Activated CD4-positive, CD25-positive, alpha-beta regulatory T cell (primary cell): ENCODE data around the gene TEN1.
"Not testable (repeated sequence)": the region's sequence is repeated elsewhere in the genome, so short reads cannot be mapped to it uniquely, and the experiment has no call there.

Experiments
- DNase-seq, 4 experiments: peaks; one replicate each; lab custom pipeline; 2025; lab: John Stamatoyannopoulos, UW

The TEN1 gene

GRCh38 chr17:76025294-76025693, 46.3 kb downstream of the TEN1 start:
- DNase-seq = no peak

GRCh38 chr17:76026714-76027158, 47.7 kb downstream of the TEN1 start:
- no peak for DNase-seq

GRCh38 chr17:76027159-76027839, 48.3 kb downstream of the TEN1 start, which contains the start of gene EVPL:
Gene EVPL, minus strand, starts transcription at chr17:76027306. Its CDS starts 108 bp downstream, at chr17:76027198.
- DNase-seq = no peak

- no peak for DNase-seq
These were observed 53.2 kb downstream of the TEN1 start for GRCh38 chr17:76032073-76032779.

GRCh38 chr17:76032780-76033108, 53.7 kb downstream of the TEN1 start:
- DNase-seq = no peak

GRCh38 chr17:76033139-76033538, 54.1 kb downstream of the TEN1 start:
- DNase-seq = no peak

- DNase-seq = no peak
These were observed 55.6 kb downstream of the TEN1 start for GRCh38 chr17:76034428-76035350.

- DNase-seq = no peak
These were observed 57.6 kb downstream of the TEN1 start for GRCh38 chr17:76036497-76037261.

GRCh38 chr17:76038050-76038449, 59.0 kb downstream of the TEN1 start:
- no peak for DNase-seq

- DNase-seq = no peak
These were observed 60.1 kb downstream of the TEN1 start for GRCh38 chr17:76039121-76039520.

- DNase-seq = no peak
These were observed 61.3 kb downstream of the TEN1 start for GRCh38 chr17:76040376-76040775.

GRCh38 chr17:76042868-76043267, 63.8 kb downstream of the TEN1 start:
- DNase-seq = not testable (repeated sequence)

GRCh38 chr17:76044475-76045007, 65.5 kb downstream of the TEN1 start:
- DNase-seq = not testable (repeated sequence)

GRCh38 chr17:76046064-76046463, 67.0 kb downstream of the TEN1 start:
- DNase-seq = no peak

- no peak for DNase-seq
These were observed 69.1 kb downstream of the TEN1 start for GRCh38 chr17:76048025-76048605.

GRCh38 chr17:76048711-76049110, 69.7 kb downstream of the TEN1 start:
- DNase-seq = no peak

GRCh38 chr17:76049239-76049638, 70.2 kb downstream of the TEN1 start:
- DNase-seq = no peak

- DNase-seq = no peak
These were observed 70.9 kb downstream of the TEN1 start for GRCh38 chr17:76049836-76050537.
